A673 (cell line): ENCODE data around the gene SPDEF. TPM values are rescaled to one million over a fixed set of nuclear protein-coding genes. Genes with fewer than 3 reads are reported as not detected.

ENCODE experiments used
- BruUV-seq: library from RNA; stranded (reverse); fragments of 400-500 nt; replicated peaks from 2 replicates; lab custom pipeline; 2021; lab: Mats Ljungman, UMichigan
- CTCF ChIA-PET: fragments of 300-600 bp; sonication (Branson Sonifier 250); formaldehyde crosslinking; loops from one replicate; lab custom pipeline; 2022; ENCODE audit warnings: antibody characterized with exemption; lab: Charles Lee
- POLR2A ChIA-PET: fragments of 300-600 bp; sonication (Branson Sonifier 250); formaldehyde crosslinking; loops from one replicate; lab custom pipeline; 2022; ENCODE audit warnings: antibody characterized with exemption; ENCODE audit not compliant: low non-redundant PET; lab: Charles Lee
- DNase-seq: peaks from one replicate; pipeline ENCODE4 v3.0.0-alpha.2; 2015; ENCODE audit warnings: low spot score
- H3K27ac ChIP-seq: fragments of 200-600 bp; sonication (generic); 2 replicates; pipeline ENCODE4 v1.5.1; 2016; ENCODE audit warnings: mixed run types, low read depth, mild to moderate bottlenecking, mixed read lengths, antibody characterized with exemption, low read length; ENCODE audit not compliant: poor library complexity, severe bottlenecking
- H3K27me3 ChIP-seq: fragments of 200-600 bp; sonication (generic); replicated peaks from 2 replicates; pipeline ENCODE4 v1.6.1; 2017; ENCODE audit warnings: mixed run types, low read depth, mild to moderate bottlenecking, mixed read lengths, antibody characterized with exemption, low read length; ENCODE audit not compliant: insufficient read depth, poor library complexity
- H3K36me3 ChIP-seq: fragments of 200-600 bp; sonication (generic); 2 replicates; pipeline ENCODE4 v1.6.1; 2016; ENCODE audit warnings: mixed run types, mild to moderate bottlenecking, mixed read lengths, antibody characterized with exemption, low read length; ENCODE audit not compliant: insufficient read depth, poor library complexity, severe bottlenecking
- H3K4me1 ChIP-seq: fragments of 200-600 bp; sonication (generic); 2 replicates; pipeline ENCODE4 v1.6.1; 2017; ENCODE audit warnings: mixed run types, mild to moderate bottlenecking, mixed read lengths, antibody characterized with exemption, low read length; ENCODE audit not compliant: insufficient read depth, poor library complexity, severe bottlenecking
- H3K4me3 ChIP-seq: fragments of 200-600 bp; sonication (generic); 2 replicates; pipeline ENCODE4 v1.5.1; 2016; ENCODE audit warnings: low read depth, mixed run types, mild to moderate bottlenecking, mixed read lengths, low read length; ENCODE audit not compliant: poor library complexity, severe bottlenecking
- H3K9me3 ChIP-seq: fragments of 200-600 bp; sonication (generic); 2 replicates; pipeline ENCODE4 v1.6.1; 2016; ENCODE audit warnings: mixed run types, low read depth, mild to moderate bottlenecking, mixed read lengths, antibody characterized with exemption, low read length; ENCODE audit not compliant: poor library complexity, severe bottlenecking
- EZH2 ChIP-seq: fragments of 200-600 bp; sonication (generic); IDR thresholded peaks from 2 replicates; pipeline ENCODE4 v1.6.1; 2017; ENCODE audit warnings: borderline replicate concordance, low read depth, mild to moderate bottlenecking, mixed read lengths, antibody characterized with exemption, low read length; ENCODE audit not compliant: poor library complexity, severe bottlenecking
- intact Hi-C: fragments of 100-400 bp; cut with micrococcal nuclease; formaldehyde crosslinking; loops from one replicate; pipeline ENCODE4 v1.10.0; 2022; ENCODE audit not compliant: unreplicated experiment
- total RNA-seq: library from RNA; stranded (reverse); gene quantifications from 2 replicates; pipeline ENCODE4 v1.2.3, GENCODE V29; 2021
- TF ChIP-seq, protein P1 (sequence below): fragments of 300-800, 200-600 bp; sonication (generic); conservative IDR thresholded peaks from 2 replicates; pipeline ENCODE4 v1.5.1; 2017; ENCODE audit warnings: low read depth, mild to moderate bottlenecking, antibody characterized with exemption, low read length, moderate library complexity, mixed read lengths

SPDEF gene
- total RNA-seq, 1 experiment from 2014 or later, result not detected

DNA sequence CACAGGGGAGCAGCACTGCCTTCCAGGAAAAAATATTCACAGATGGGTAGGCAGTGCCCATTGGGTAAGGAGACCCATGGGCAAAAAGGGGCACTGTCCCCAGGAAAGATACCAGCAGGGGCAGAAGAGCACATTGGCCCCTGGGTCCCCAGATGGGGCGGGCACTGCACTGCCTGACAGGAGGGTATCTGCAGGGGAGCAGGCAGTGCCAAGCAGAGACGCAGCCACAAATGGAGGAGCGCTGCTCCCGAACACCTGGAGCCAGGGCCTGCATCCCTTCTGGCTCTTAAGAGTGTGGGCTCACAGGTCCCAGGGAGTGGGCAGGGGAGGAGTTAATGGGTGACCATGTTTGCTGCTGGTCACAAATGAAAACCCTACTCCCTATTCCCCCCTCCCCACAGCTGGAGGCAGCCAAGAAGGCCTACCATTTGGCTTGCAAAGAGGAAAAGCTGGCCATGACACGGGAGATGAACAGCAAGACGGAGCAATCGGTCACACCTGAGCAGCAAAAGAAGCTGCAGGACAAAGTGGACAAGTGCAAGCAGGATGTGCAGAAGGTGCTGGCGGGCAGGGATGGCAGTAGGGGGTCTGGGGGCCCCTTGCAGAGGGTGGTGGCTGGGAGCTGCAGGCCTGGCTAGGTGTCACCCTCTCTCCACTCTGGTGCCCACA lies 27.0 kb downstream of the SPDEF start:
- Histone ChIP-seq H3K4me3 (no peak overlapping the region), H3K27ac (no peak overlapping the region), H3K4me1 (peaks cover 7% of the 10 kb centered on the region), H3K27me3 (no peaks in the 10 kb centered on the region), H3K36me3 (no peaks in the 10 kb centered on the region), H3K9me3 (no peaks in the 10 kb centered on the region)
- no TSS peak for BruUV-seq
- ChIA-PET POLR2A (no interaction called here), CTCF (no interaction called here)
- DNase-seq, result no peak
- intact Hi-C loops, result loop anchor here (5.0 kb wide), 1 partner anchor 78 kb away; no protein-coding TSS in a partner anchor
- TF ChIP-seq EZH2, result no peak

DNA sequence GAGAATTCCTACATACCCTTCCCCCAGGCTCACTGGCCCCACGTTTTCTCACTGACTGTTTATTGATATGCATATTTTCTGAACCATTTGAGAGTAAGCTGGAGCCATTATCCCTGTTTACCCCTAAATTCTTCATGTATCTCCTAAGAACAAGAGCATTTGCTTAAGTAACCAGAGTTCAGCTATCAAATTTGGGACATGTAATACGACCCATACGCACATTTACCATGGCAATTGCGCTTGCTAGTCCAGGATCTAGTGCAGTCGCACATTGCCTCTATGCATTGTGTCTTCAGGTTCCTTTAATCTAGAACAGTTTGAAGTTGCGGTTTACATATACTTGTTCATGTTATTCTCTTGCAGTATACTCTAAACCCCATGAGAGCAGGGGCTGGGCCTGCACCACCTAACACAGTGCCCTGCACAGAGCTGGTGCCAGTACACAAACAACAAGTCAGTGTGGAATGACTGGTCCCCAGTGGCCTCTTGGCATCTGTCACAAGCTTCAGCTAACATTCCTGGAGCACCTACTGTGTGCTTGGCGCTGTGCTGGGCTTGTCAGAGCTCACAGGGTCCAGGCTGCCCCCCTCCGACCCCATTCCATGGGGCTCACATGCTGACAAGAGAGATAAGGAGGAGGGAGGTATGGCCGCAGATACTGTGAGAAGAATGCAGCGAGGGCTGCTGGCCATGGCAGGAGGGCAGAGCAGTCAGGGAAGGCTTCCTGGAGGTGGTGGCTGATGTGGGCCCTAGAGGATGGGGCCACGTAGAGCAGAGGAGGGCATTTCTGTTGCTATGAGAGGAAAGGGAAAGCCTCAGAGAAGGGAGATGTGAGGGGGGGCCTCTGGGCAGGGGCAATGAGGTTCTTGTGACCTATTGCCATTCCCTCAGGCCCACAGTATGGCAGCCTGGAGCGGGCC lies 28.1 kb downstream of the SPDEF start:
- Histone ChIP-seq H3K9me3 (no peaks in the 10 kb centered on the region), H3K36me3 (no peaks in the 10 kb centered on the region), H3K27me3 (no peaks in the 10 kb centered on the region), H3K4me1 (peaks cover 7% of the 10 kb centered on the region), H3K4me3 (no peak overlapping the region), H3K27ac (no peak overlapping the region)
- BruUV-seq, result no TSS peak
- TF ChIP-seq, protein P1, sequence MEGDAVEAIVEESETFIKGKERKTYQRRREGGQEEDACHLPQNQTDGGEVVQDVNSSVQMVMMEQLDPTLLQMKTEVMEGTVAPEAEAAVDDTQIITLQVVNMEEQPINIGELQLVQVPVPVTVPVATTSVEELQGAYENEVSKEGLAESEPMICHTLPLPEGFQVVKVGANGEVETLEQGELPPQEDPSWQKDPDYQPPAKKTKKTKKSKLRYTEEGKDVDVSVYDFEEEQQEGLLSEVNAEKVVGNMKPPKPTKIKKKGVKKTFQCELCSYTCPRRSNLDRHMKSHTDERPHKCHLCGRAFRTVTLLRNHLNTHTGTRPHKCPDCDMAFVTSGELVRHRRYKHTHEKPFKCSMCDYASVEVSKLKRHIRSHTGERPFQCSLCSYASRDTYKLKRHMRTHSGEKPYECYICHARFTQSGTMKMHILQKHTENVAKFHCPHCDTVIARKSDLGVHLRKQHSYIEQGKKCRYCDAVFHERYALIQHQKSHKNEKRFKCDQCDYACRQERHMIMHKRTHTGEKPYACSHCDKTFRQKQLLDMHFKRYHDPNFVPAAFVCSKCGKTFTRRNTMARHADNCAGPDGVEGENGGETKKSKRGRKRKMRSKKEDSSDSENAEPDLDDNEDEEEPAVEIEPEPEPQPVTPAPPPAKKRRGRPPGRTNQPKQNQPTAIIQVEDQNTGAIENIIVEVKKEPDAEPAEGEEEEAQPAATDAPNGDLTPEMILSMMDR, result no peak
- no peak for DNase-seq
- intact Hi-C loops, result loop anchor here (5.0 kb wide), 1 partner anchor 79 kb away; no protein-coding TSS in a partner anchor
- CTCF ChIA-PET, result interaction anchor here (0.6 kb wide), 1 partner anchor 36 kb away, joined by 3 read pairs; no protein-coding TSS in a partner anchor
- POLR2A ChIA-PET, result no interaction called here

DNA sequence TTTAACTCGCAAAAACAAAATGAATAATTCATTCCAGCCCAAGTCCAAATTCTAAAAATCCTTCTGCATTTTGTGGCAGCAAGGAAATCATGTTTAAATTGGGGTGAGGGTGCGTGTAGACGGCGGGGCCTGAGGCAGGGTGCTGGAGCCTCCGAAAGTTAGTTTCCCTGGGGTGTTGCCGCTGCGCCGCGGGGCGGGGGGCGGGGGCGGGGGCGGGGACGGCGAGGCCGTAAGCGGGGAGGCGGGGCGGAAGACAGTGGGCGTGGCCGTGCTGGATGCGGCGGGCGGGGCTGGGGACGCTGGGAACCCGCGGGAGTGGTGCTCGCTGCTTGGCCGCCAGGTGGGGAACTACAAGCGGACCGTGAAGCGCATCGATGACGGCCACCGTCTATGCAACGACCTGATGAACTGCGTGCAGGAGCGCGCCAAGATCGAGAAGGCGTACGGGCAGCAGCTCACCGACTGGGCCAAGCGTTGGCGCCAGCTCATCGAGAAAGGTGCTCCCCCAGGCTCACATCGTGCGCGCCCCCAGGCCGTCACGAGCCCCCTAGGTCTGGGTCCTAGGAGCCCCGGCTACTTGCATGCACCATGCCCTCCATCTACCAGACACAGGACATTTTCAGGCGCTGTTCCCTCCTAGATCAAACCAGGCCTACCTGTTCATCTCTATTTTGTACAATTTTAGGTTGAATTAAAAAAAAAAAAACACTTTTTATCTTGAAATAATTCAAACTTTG lies 29.0 kb downstream of the SPDEF start:
- intact Hi-C loops, result loop anchor here (5.0 kb wide), 1 partner anchor 80 kb away; no protein-coding TSS in a partner anchor
- peak; percentile 92 for DNase-seq
- no peaks in the 10 kb centered on the region for H3K9me3 ChIP-seq
- ChIA-PET POLR2A (no interaction called here), CTCF (no interaction called here)
- TF ChIP-seq, protein P1, result peak; percentile 68
- no peak for TF ChIP-seq EZH2
- no TSS peak for BruUV-seq
- peak overlapping the region; percentile 18 for H3K4me3 ChIP-seq
- peaks cover 7% of the 10 kb centered on the region for H3K4me1 ChIP-seq
- no peak overlapping the region for H3K27ac ChIP-seq
- no peaks in the 10 kb centered on the region for H3K27me3 ChIP-seq
- no peaks in the 10 kb centered on the region for H3K36me3 ChIP-seq
